ENCODE measurements around the gene SH3GL1.

DNA sequence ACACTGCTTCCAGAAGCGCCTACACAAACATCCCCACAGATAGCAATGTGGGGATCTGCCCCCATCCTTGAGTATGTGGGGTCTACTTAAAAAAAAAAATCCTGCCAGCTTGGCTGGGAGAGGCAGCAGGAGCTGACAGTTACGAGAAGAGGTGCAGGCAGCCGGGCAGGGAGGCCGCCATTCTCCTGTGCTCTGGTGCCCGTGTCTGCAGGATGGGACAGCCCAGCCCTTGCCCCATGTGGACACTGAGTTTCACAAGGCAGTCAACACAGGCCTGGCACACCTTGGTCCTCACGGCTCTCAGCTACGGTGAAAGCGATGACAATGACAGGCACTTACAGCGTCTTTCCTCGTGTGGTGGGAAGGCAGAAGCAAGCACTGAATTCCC lies 33.0 kb downstream of the SH3GL1 start:
- no peak for TF ChIP-seq MXI1 (IDR thresholded peaks at IDR 0.05; ENCODE audit: borderline replicate concordance, low read depth, low read length)
- TF ChIP-seq, protein P1, sequence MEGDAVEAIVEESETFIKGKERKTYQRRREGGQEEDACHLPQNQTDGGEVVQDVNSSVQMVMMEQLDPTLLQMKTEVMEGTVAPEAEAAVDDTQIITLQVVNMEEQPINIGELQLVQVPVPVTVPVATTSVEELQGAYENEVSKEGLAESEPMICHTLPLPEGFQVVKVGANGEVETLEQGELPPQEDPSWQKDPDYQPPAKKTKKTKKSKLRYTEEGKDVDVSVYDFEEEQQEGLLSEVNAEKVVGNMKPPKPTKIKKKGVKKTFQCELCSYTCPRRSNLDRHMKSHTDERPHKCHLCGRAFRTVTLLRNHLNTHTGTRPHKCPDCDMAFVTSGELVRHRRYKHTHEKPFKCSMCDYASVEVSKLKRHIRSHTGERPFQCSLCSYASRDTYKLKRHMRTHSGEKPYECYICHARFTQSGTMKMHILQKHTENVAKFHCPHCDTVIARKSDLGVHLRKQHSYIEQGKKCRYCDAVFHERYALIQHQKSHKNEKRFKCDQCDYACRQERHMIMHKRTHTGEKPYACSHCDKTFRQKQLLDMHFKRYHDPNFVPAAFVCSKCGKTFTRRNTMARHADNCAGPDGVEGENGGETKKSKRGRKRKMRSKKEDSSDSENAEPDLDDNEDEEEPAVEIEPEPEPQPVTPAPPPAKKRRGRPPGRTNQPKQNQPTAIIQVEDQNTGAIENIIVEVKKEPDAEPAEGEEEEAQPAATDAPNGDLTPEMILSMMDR (conservative IDR thresholded peaks at IDR 0.05; ENCODE audit: low read depth, low read length): no peak
- TF ChIP-seq POLR2A (IDR thresholded peaks at IDR 0.05; ENCODE audit: low read depth, low read length): no peak
- TF ChIP-seq BHLHE40 (IDR thresholded peaks at IDR 0.05; ENCODE audit: low read depth, low read length): no peak
- TF ChIP-seq FOS (IDR thresholded peaks at IDR 0.05; ENCODE audit: low read depth, low read length): no peak
- TF ChIP-seq RFX5 (IDR thresholded peaks at IDR 0.05; ENCODE audit: low read depth, low read length): no peak
- TF ChIP-seq CEBPB (IDR thresholded peaks at IDR 0.05; ENCODE audit: low read depth, low read length): no peak
- no peak for TF ChIP-seq SMC3 (IDR thresholded peaks at IDR 0.05; ENCODE audit: low read depth, low read length)
- TF ChIP-seq, protein P2, sequence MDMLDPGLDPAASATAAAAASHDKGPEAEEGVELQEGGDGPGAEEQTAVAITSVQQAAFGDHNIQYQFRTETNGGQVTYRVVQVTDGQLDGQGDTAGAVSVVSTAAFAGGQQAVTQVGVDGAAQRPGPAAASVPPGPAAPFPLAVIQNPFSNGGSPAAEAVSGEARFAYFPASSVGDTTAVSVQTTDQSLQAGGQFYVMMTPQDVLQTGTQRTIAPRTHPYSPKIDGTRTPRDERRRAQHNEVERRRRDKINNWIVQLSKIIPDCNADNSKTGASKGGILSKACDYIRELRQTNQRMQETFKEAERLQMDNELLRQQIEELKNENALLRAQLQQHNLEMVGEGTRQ (IDR thresholded peaks at IDR 0.05; ENCODE audit: low read depth, low read length): no peak

All from IMR-90 (cell line).